Vagina (tissue), 2 donors: ENCODE measurements around the gene USP14. TPM values are rescaled to one million over a fixed set of nuclear protein-coding genes. Genes with fewer than 3 reads are reported as not detected.

ENCODE experiments used
- DNase-seq, 2 donors: peaks; one replicate each; pipeline ENCODE4 v3.0.0-alpha.2; 2017; ENCODE audit errors: extremely low spot score in 2 of 2
- H3K27ac ChIP-seq: fragments of 200-600 bp; sonication (generic); one replicate; pipeline ENCODE4 v1.5.1; 2019
- H3K27me3 ChIP-seq: fragments of 200-600 bp; sonication (generic); one replicate; pipeline ENCODE4 v1.5.1; 2019
- H3K36me3 ChIP-seq, 2 donors: fragments of 200-600 bp; sonication (generic); one replicate each; pipeline ENCODE4 v1.5.1; 2017 to 2019
- H3K4me1 ChIP-seq: fragments of 200-600 bp; sonication (generic); one replicate; pipeline ENCODE4 v1.5.1; 2019
- H3K4me3 ChIP-seq, 2 donors: fragments of 200-600 bp; sonication (generic); 1 replicate in 1 of 2; 2 replicates in 1 of 2; pipeline ENCODE4 v1.5.1; 2016 to 2019
- H3K9me3 ChIP-seq: fragments of 200-600 bp; sonication (generic); one replicate; pipeline ENCODE4 v1.5.1; 2019
- POLR2A ChIP-seq, 2 donors: fragments of 450-650 bp; IDR thresholded peaks; one replicate each; pipeline ENCODE4 v1.6.1; 2017; ENCODE audit warnings: antibody characterized with exemption in 2 of 2, mild to moderate bottlenecking in 2 of 2, moderate library complexity in 2 of 2
- POLR2AphosphoS5 ChIP-seq, 2 donors: sonication (generic); formaldehyde crosslinking; IDR thresholded peaks; one replicate each; pipeline ENCODE4 v1.9.0; 2017; ENCODE audit warnings: antibody characterized with exemption in 2 of 2, mild to moderate bottlenecking in 2 of 2, low read depth in 1 of 2; ENCODE audit not compliant: insufficient read depth in 1 of 2
- intact Hi-C: fragments of 100-400 bp; cut with DNase I; formaldehyde crosslinking; loops from one replicate; pipeline ENCODE4 v1.15.1; 2023
- total RNA-seq: library from RNA; depleted of rRNA; stranded (reverse); fragments of >200 nt; gene quantifications from one replicate; pipeline ENCODE4 v1.2.3, GENCODE V29; 2016
- TF ChIP-seq, protein P1 (sequence below), 3 experiments: fragments of 450-650 bp in 2 of 3; fragments of 200-600 bp in 1 of 3; sonication (generic) in 1 of 3; IDR thresholded peaks; one replicate each; pipeline ENCODE4 v1.5.1; 2017 to 2019; ENCODE audit warnings: antibody characterized with exemption in 3 of 3, mild to moderate bottlenecking in 2 of 3, moderate library complexity in 2 of 3

The USP14 gene
- total RNA-seq, 1 donor from 2014 or later, result 26.3 TPM

DNA sequence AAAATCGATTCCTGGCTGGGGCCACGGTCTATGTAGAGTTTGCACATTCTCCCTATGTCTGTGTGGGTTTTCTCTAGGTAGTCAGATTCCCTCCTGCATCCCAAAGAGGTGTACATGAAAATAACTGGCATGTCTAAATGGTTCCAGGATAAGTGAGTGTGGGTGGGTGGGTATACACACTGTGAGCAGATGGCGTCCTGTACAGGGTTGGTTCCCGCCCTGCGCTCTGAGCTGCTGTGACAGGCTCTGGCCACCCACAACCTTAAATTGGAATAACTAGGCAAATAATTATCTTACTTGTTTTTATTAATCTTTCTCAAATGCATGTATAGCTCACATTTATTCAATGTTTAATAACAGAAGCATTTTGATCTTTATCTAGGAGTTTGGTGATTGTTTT is 93.2 kb downstream of the USP14 start:
- Histone ChIP-seq H3K4me3 (no peak overlapping the region), H3K27me3 (no peaks in the 10 kb centered on the region), H3K27ac (no peak overlapping the region), H3K36me3 (peaks cover 0 to 90% of the 10 kb centered on the region in 2 donors), H3K9me3 (no peaks in the 10 kb centered on the region), H3K4me1 (no peaks in the 10 kb centered on the region)
- intact Hi-C loops, result no loop called here
- no peak for DNase-seq
- TF ChIP-seq POLR2A (IDR thresholded peaks at IDR 0.05), result no peak
- TF ChIP-seq POLR2AphosphoS5 (IDR thresholded peaks at IDR 0.05; ENCODE audit: insufficient read depth in 1 of 2, low read depth in 1 of 2), result no peak
- TF ChIP-seq, protein P1, sequence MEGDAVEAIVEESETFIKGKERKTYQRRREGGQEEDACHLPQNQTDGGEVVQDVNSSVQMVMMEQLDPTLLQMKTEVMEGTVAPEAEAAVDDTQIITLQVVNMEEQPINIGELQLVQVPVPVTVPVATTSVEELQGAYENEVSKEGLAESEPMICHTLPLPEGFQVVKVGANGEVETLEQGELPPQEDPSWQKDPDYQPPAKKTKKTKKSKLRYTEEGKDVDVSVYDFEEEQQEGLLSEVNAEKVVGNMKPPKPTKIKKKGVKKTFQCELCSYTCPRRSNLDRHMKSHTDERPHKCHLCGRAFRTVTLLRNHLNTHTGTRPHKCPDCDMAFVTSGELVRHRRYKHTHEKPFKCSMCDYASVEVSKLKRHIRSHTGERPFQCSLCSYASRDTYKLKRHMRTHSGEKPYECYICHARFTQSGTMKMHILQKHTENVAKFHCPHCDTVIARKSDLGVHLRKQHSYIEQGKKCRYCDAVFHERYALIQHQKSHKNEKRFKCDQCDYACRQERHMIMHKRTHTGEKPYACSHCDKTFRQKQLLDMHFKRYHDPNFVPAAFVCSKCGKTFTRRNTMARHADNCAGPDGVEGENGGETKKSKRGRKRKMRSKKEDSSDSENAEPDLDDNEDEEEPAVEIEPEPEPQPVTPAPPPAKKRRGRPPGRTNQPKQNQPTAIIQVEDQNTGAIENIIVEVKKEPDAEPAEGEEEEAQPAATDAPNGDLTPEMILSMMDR (IDR thresholded peaks at IDR 0.05), result no peak

DNA sequence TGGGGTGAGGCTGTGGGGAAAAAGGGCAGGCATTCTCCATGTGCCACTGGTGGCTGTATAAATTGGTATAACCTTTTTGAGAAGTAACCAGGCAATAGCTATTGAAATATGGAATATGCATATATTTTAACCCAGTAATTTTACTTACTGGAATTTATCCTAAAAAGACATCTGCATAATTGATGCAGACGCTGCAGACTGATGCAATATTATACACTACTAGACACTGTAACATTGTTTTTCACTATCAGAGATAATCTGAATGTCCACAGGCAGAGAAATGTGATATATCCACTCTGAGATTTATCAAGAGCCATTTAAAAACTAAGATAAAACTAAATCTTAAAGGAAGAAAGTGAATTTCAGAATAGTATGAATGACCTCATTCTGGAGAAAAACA is 94.8 kb downstream of the USP14 start:
- H3K4me1 ChIP-seq, result no peaks in the 10 kb centered on the region
- no peak for DNase-seq
- H3K9me3 ChIP-seq, result no peaks in the 10 kb centered on the region
- H3K27me3 ChIP-seq, result no peaks in the 10 kb centered on the region
- no peak overlapping the region for H3K27ac ChIP-seq
- intact Hi-C loops, result no loop called here
- no peak for TF ChIP-seq POLR2A (IDR thresholded peaks at IDR 0.05)
- TF ChIP-seq, protein P1 (IDR thresholded peaks at IDR 0.05), result no peak
- TF ChIP-seq POLR2AphosphoS5 (IDR thresholded peaks at IDR 0.05; ENCODE audit: insufficient read depth in 1 of 2, low read depth in 1 of 2), result no peak
- no peak overlapping the region for H3K4me3 ChIP-seq
- peaks cover 0 to 87% of the 10 kb centered on the region in 2 donors for H3K36me3 ChIP-seq

DNA sequence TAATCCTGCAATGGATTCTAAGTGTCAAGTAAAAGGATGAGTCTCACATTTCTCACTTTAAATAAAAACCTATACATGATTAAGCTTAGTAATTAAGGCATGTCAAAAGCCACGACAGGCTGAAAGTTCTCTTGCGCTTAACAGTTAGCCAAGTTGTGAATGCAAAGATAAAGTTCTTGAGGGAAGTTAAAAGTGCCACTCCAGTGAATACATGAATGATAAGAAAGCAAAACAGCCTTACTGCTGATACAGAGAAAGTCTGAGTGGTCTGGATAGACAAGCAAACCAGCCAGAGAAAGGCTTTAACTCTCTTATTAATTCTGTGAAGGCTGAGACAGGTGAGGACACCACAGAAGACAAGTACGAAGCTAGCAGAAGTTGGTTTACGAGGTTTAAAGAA is 96.8 kb downstream of the USP14 start:
- no peak overlapping the region for H3K4me3 ChIP-seq

DNA sequence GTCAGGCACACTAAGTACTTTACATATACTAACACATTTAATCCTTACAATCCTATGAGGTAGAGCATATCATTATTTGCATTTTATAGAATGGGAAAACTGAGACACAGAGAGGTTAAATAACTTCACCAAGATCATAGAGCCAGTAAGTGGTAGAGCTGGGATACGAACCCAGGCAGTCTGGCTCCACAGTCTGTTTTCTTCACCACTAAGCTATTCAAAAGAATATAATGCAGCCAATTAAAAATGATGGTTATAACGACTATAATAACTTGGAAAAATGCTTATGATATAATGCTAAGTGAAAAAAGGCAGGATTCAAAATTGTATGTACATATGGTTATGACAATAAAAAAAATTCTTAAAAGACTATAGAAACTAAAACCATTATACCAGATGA is 102.2 kb downstream of the USP14 start:
- Histone ChIP-seq H3K27me3 (no peaks in the 10 kb centered on the region), H3K27ac (no peak overlapping the region), H3K36me3 (peaks cover 0 to 52% of the 10 kb centered on the region in 2 donors), H3K9me3 (no peaks in the 10 kb centered on the region), H3K4me3 (no peak overlapping the region), H3K4me1 (no peaks in the 10 kb centered on the region)
- TF ChIP-seq POLR2AphosphoS5 (IDR thresholded peaks at IDR 0.05; ENCODE audit: insufficient read depth in 1 of 2, low read depth in 1 of 2) (no peak), POLR2A (IDR thresholded peaks at IDR 0.05) (no peak)
- TF ChIP-seq, protein P1 (IDR thresholded peaks at IDR 0.05), result no peak
- DNase-seq, result no peak
- intact Hi-C loops, result no loop called here

More for the DNA sequence above, 96.8 kb downstream of the USP14 start:
- intact Hi-C loops, result no loop called here
- H3K27me3 ChIP-seq, result no peaks in the 10 kb centered on the region
- DNase-seq, result no peak
- no peaks in the 10 kb centered on the region for H3K4me1 ChIP-seq
- TF ChIP-seq, protein P1 (IDR thresholded peaks at IDR 0.05), result no peak
- no peak for TF ChIP-seq POLR2A (IDR thresholded peaks at IDR 0.05)
- TF ChIP-seq POLR2AphosphoS5 (IDR thresholded peaks at IDR 0.05; ENCODE audit: insufficient read depth in 1 of 2, low read depth in 1 of 2), result no peak
- H3K9me3 ChIP-seq, result no peaks in the 10 kb centered on the region
- H3K36me3 ChIP-seq, result peaks cover 0 to 84% of the 10 kb centered on the region in 2 donors
- no peak overlapping the region for H3K27ac ChIP-seq

DNA sequence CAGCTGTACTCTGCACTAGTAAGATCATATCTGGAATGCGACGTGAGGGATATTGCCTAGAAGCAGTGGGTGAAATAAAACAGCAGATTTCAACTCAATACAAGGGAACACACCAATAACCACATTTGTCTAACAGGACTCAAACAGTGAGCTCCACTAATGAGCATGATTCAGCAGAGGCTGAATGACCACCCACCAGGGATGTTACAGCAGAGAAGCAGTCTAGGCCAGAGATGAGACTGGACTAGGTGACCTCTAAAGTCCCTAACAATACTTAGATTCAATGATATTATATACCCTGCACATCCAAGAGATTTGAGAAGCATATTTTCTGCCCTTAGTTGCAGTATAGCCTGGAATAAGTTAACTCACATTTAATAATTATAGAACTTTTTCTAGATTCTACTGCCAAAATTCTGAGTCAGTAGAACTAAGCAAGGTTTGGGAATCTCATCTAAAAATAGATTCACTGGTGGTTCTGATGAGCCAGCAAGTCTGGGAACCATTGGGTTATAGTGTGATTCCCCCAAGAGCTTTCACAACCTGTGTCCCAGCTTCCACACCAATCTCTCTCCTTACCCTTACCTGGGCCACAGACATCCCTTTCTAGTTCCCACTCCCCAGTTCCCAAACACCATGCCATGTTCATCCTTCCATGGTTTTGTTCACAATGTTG is 103.2 kb downstream of the USP14 start:
- Histone ChIP-seq H3K9me3 (no peaks in the 10 kb centered on the region), H3K36me3 (peaks cover 0 to 42% of the 10 kb centered on the region in 2 donors), H3K4me1 (peaks cover 6% of the 10 kb centered on the region), H3K27ac (no peak overlapping the region), H3K27me3 (no peaks in the 10 kb centered on the region), H3K4me3 (no peak overlapping the region)
- DNase-seq, result no peak
- TF ChIP-seq POLR2AphosphoS5 (IDR thresholded peaks at IDR 0.05; ENCODE audit: insufficient read depth in 1 of 2, low read depth in 1 of 2) (no peak), POLR2A (IDR thresholded peaks at IDR 0.05) (no peak)
- TF ChIP-seq, protein P1 (IDR thresholded peaks at IDR 0.05), result no peak
- intact Hi-C loops, result no loop called here
